GM21737 (cell line): ENCODE data around the gene TBC1D8B.
A peak's percentile ranks its signal among the peaks of the same experiment; 100 is the strongest.

ENCODE experiments used
- ATAC-seq: cut with Tn5 transposase; IDR thresholded peaks from one replicate; pipeline ENCODE4 v1.9.1; 2021; ENCODE audit warnings: mild to moderate bottlenecking, moderate library complexity; ENCODE audit not compliant: unreplicated experiment

Gene TBC1D8B

DNA sequence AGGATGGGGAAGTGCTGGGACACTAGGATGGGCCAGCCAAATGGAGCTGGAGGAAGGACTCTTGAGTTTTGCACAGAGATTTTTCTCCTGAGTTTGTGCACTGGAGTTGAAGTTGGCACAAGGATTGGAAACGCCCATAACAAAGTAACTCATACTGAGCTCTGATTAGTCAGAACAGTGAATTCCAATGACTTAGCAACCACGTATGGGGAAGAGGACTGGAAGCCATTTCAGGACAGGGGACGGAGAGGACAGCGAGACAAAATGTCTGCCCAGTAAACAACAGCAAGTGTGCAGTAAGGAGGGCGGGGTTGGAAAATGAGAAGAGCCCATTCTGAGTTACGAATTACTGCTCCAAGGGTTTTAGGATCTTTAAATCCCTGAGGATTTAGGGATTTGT is 94.8 kb downstream of the TBC1D8B start:
- ATAC-seq: no peak

DNA sequence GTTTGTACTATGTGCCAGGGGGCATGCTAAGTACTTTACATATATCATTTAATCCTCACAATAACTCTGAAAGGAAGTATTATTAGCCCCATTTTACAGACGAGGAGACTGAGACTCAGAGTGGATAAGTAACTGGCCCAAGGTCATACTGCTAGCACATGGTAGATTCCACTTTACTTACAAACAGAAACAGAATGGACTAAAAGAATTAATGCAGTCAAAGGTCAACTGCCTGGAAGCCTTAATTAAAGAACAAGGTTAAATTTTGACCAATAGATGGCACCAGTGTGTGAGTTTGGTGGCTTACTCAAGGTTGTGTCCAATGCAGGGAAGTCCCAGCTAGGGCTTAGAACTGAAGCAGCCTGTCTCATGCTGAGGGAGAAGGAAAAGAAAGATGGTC is 96.0 kb downstream of the TBC1D8B start:
- ATAC-seq: peak; percentile 84

DNA sequence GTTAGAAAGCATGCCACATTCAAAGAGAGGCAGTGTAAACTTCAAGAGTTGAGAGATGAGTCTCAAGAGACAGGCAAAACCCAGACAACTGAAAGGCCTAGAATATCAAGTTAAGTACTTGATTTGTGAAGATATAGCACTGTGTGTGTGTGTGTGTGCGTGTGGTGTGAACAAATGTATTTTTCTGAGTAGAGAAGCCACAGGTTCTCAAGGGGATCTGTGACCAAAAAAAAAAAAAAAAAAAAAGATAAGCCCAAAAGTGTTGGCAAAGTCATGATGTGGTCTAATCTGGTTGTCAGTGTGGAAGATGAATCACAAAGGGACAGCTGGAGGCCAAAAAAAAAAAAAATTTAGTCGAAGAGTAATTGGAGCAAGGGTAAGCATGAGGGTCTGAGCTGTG is 96.8 kb downstream of the TBC1D8B start:
- ATAC-seq: no peak

DNA sequence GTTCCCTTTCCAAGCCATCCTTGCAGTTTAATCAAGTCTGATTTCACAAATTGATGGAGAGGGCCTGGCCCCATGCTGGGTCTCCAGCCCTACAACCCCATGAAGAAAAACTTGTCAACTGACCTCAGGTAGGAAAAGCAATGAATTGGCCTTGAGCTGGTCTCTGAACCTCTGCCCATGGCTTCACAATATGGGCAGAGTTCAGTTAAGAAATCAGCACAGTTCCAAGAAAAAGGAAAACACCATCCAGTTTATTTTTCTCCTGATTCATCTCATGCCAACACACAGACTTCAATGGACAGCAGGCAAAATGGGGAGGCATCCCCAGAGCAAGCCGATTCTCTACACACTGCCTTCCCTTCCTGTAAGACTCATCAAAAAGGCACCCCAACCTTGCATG is 97.4 kb downstream of the TBC1D8B start:
- ATAC-seq: no peak

DNA sequence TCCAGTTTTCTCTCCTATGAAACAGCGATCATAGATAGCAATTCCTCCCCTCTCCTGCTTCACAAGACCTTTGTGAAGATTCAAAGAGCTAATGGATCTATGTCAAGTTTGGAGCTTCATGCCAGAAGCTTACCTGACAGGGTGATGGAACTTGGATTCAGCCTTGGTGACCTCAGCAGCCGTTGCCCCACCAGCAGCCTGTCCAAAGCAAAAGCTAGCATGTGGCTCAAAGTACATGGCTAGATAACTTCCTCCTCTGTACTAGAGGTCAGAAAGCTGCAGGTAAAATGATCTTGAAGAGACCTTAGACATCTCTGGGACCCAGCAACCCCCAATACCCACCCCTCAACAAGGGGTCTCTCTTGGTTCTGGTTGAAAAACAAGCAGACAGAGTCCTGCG is 98.9 kb downstream of the TBC1D8B start:
- no peak for ATAC-seq

DNA sequence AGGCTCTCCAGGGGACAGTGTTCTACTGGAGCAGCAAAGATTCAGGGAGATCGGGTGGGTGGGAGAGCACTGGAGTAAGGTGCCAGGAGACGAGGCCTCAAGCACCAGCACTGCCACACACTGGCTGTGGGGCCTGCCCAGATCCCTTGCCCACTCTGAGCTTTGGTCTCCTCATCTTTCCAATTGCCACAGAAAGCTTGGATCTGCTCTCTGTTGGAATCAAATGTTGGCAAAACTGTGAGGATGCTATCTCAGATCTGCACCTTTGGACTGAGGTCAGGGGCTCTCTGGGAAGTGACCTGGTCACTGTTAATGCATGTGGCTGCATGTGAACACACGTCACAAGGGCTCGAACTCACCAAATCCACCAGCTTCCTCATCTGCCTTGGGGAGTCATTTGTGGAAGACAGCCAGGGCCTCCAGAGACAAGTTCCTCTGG is 99.3 kb downstream of the TBC1D8B start:
- ATAC-seq: no peak

DNA sequence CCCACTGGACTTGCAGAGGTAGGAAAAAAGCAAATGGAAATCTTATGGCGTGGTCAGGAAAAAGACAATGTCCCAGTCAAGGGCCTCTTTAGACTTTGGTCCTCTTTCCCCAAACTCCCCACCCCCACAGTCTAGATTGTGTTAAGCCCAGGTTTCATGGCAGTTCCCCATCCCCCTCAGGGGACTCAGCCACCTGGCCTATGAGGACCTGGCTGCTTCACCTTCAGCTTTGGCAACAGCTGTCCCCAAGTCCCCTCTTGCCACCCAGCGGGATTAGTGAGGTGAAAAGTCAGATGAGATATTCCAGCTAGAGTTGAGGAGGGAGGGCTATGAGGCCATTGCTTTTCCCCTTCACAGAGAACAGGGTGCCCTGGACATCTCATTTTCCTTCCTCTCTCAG is 100.2 kb downstream of the TBC1D8B start:
- no peak for ATAC-seq

DNA sequence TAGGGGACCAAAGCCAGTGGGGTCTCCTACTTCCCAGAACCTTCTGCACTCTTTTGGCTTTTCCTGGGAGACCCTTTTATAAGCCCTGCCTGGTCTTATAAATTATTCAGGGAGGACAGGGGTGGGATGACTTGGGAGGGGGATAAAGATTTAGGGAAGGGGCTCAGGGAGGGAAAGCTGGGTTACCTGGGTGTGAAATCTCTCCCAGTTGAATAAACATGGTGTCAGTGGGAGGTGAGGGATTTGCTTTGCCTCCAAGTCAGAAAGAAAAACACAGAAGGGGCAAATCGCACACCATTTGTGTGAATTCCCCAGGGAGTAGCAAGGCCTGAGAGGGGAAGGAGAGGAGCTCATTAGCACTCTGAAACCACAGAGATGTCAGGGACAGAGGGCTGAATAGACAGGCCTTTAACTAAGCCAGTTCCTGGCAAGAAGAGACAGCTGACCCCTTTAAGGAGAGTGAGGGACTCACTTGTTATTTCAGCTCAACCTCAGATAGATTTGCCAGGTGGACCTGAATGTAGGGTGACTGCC is 100.9 kb downstream of the TBC1D8B start, which contains the start of gene RIPPLY1:
RIPPLY1 (minus strand) TSS at position 51 of the 534 bp plus-strand sequence. CDS start 54 bp downstream, outside the sequence.
- no peak for ATAC-seq

- ATAC-seq: no peak
These were observed 101.5 kb downstream of the TBC1D8B start for GRCh38 chrX:106903856-106904528.

DNA sequence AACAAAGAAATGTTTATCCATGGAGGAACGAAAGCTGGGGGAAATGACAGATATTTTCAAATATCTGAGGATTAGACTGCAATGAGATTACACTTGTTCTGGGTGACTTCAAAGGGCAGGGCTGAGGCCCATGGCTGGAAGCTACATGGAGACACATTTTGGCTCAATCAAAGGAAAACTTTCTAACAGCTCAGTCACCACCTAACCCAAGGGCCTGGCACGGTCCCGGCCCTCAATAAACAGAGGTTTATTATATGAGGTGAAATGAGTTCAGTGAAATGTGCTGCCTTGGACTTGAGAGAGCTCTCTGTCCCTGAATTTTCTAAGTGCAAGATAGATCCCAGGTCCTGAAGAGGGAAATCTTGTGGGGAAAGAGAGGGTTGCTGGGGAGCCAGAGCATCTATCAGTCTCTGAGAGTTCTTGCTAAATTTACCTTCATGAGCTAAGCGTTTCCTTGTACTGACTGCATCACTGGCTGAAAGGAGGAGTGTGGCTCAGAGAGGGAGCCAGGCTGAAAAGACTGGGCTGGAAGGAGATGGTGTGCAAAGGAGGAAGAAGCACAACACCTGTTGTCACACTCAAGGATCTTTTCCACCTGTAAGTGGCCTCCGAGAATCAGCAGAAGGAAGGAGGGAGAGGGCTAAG is 102.7 kb downstream of the TBC1D8B start:
- ATAC-seq: no peak

DNA sequence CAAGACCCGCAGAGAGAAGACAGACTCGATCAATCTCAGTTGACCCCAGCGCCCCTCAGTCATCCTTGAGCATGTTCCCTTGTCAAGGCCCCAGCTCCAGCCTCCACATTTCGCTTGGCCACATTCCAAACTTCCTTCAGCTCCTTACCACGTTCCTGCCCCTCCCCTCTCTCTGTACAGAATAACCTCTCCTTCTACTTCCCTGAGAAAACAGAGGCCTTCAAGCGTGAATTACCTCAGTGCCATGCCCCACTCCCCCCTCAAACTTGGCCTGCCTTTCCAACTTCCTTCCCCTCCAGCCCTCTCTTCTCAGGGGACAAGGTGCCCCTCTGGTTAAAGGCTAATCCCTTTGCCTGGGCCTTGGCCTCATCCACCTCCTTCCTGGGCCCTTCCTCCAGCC is 103.9 kb downstream of the TBC1D8B start:
- no peak for ATAC-seq

DNA sequence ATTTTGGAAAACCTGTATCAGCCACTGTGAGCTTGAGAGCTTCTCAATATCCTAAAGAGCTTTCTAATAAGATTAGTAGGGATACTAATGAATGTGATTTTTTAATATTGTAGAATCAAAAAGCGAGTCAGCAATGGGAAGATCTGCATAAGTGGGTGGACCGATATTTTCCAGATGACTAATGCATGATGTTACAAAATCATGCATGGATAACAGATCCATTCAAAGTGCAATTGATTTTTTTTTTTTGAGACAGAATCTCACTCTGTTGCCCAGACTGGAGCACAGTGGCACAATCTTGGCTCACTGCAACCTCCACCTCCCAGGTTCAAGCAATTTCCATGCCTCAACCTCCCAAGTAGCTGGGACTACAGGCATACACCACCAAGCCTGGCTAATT is 110.4 kb downstream of the TBC1D8B start:
- ATAC-seq: no peak

DNA sequence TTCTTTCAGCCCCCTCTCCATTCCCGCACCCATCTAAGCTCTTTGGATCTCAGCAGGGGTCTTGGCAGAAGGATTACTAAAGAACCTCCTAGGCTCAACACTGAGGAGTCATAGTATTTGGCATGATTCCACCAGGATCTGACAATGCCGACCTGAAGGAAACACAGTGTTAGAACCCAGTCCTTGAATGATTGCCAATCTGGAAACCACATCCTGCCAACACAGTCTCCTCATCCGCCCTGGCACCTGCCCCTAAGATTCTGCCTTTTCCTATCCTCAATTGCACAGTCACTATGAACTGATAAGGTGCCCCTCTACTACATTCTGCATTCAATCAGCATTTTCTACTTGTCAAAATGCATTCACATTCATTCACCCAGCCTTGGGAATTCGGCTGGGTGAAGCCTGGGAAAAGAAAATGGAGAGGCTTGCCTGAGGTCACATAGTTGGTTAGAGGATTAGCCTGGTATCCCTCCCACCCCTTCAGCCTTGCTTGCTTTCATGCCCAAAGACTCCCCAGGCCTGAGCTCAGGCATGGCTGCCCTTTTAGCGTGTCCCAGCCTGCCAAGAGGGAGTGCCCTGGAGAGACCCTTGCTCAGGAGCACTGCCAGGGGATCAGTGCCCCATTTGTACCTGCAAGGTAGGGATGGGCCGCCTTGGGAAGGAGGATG is 115.5 kb downstream of the TBC1D8B start:
- ATAC-seq: no peak

DNA sequence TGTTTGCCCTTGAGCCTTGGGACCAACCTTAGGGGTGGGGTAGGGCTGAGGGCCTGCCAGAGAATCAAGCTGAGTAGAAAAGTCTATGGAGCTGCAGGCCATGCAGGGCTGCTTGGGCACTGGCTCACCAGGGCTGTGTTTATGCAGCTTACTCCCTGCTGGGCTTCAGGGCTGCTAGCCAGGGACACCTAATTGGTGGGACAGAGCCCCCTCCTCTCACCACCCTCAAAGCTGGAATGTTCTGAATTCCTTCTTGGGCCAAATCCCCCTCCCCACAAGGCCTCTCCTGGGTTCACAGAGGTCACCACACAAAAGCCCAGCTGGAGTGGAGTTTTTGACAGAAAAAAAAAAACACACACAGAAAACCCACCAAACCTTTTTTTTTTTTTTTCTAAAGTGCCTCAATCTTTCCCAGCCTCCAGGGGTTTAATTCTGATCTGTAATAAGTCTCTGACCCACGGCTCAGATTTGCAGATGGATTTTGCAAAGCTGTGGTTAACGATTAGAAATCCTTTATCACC is 117.5 kb downstream of the TBC1D8B start, which contains the start of gene CLDN2:
CLDN2 (plus strand) TSS at position 471 of the 521 bp plus-strand sequence. CDS start 7,827 bp downstream, outside the sequence.
- no peak for ATAC-seq

- ATAC-seq: no peak
These were observed 119.2 kb downstream of the TBC1D8B start for GRCh38 chrX:106921637-106922036.
